Measurements from ENCODE around the gene OPCML.

Gene OPCML

GRCh38 chr11:133284156-133284555 lies 248.1 kb downstream of the OPCML start:
- no peaks in the 10 kb centered on the region for H3K9me2 ChIP-seq (ENCODE audit: low read depth, low read length)
- no peaks in the 10 kb centered on the region for H4K20me1 ChIP-seq (ENCODE audit: insufficient read depth, low read length)
- H3K4me3 ChIP-seq (ENCODE audit: low read depth, low read length, poor library complexity, severe bottlenecking): no peak overlapping the region
- H3K36me3 ChIP-seq (ENCODE audit: insufficient read depth, low read length): no peaks in the 10 kb centered on the region
- H3K27me3 ChIP-seq (ENCODE audit: insufficient read depth, low read length): no peaks in the 10 kb centered on the region
- no peak overlapping the region for H3K27ac ChIP-seq (ENCODE audit: low read depth, low read length, poor library complexity, severe bottlenecking)
- H3K4me1 ChIP-seq (ENCODE audit: insufficient read depth, low read length, severe bottlenecking): no peaks in the 10 kb centered on the region
- H3F3A ChIP-seq (ENCODE audit: insufficient read depth, low read length): no peaks in the 10 kb centered on the region
- H2AFZ ChIP-seq (ENCODE audit: low read length): no peak overlapping the region
- no peak overlapping the region for H3K4me2 ChIP-seq (ENCODE audit: low read length)
- H3K79me2 ChIP-seq (ENCODE audit: insufficient read depth, low read length): no peaks in the 10 kb centered on the region
- TF ChIP-seq EZH2 (IDR thresholded peaks at IDR 0.05; ENCODE audit: borderline replicate concordance, low read length) (no peak), CTCF (IDR thresholded peaks at IDR 0.05; ENCODE audit: low read length) (no peak)
- no peaks in the 10 kb centered on the region for H3K9me3 ChIP-seq (ENCODE audit: low read length)
- H3K9ac ChIP-seq (ENCODE audit: low read length): no peak overlapping the region

- no peak overlapping the region for H3K27ac ChIP-seq (ENCODE audit: low read depth, low read length, poor library complexity, severe bottlenecking)
- H3K79me2 ChIP-seq (ENCODE audit: insufficient read depth, low read length): no peaks in the 10 kb centered on the region
- H3K9ac ChIP-seq (ENCODE audit: low read length): no peak overlapping the region
- H3K36me3 ChIP-seq (ENCODE audit: insufficient read depth, low read length): no peaks in the 10 kb centered on the region
- H3K9me3 ChIP-seq (ENCODE audit: low read length): no peaks in the 10 kb centered on the region
- H3K4me2 ChIP-seq (ENCODE audit: low read length): no peak overlapping the region
- no peaks in the 10 kb centered on the region for H3K27me3 ChIP-seq (ENCODE audit: insufficient read depth, low read length)
- TF ChIP-seq EZH2 (IDR thresholded peaks at IDR 0.05; ENCODE audit: borderline replicate concordance, low read length) (no peak), CTCF (IDR thresholded peaks at IDR 0.05; ENCODE audit: low read length) (no peak)
- H3F3A ChIP-seq (ENCODE audit: insufficient read depth, low read length): no peaks in the 10 kb centered on the region
- no peaks in the 10 kb centered on the region for H4K20me1 ChIP-seq (ENCODE audit: insufficient read depth, low read length)
- no peaks in the 10 kb centered on the region for H3K9me2 ChIP-seq (ENCODE audit: low read depth, low read length)
- H2AFZ ChIP-seq (ENCODE audit: low read length): no peak overlapping the region
- no peaks in the 10 kb centered on the region for H3K4me1 ChIP-seq (ENCODE audit: insufficient read depth, low read length, severe bottlenecking)
- no peak overlapping the region for H3K4me3 ChIP-seq (ENCODE audit: low read depth, low read length, poor library complexity, severe bottlenecking)
Measured at GRCh38 chr11:133277886-133278285, 254.4 kb downstream of the OPCML start.

GRCh38 chr11:133271871-133272776 lies 260.2 kb downstream of the OPCML start:
- Histone ChIP-seq H3K79me2 (ENCODE audit: insufficient read depth, low read length) (no peaks in the 10 kb centered on the region), H2AFZ (ENCODE audit: low read length) (no peak overlapping the region), H3K9ac (ENCODE audit: low read length) (no peak overlapping the region), H3K36me3 (ENCODE audit: insufficient read depth, low read length) (no peaks in the 10 kb centered on the region), H4K20me1 (ENCODE audit: insufficient read depth, low read length) (no peaks in the 10 kb centered on the region), H3K9me3 (ENCODE audit: low read length) (no peaks in the 10 kb centered on the region), H3F3A (ENCODE audit: insufficient read depth, low read length) (no peaks in the 10 kb centered on the region), H3K27ac (ENCODE audit: low read depth, low read length, poor library complexity, severe bottlenecking) (no peak overlapping the region), H3K27me3 (ENCODE audit: insufficient read depth, low read length) (no peaks in the 10 kb centered on the region), H3K4me2 (ENCODE audit: low read length) (no peak overlapping the region), H3K9me2 (ENCODE audit: low read depth, low read length) (no peaks in the 10 kb centered on the region), H3K4me1 (ENCODE audit: insufficient read depth, low read length, severe bottlenecking) (no peaks in the 10 kb centered on the region), H3K4me3 (ENCODE audit: low read depth, low read length, poor library complexity, severe bottlenecking) (no peak overlapping the region)
- TF ChIP-seq CTCF (IDR thresholded peaks at IDR 0.05; ENCODE audit: low read length): no peak
- TF ChIP-seq EZH2 (IDR thresholded peaks at IDR 0.05; ENCODE audit: borderline replicate concordance, low read length): no peak

All from OCI-LY1 (cell line).